Measurements from ENCODE around the gene FBRSL1. TPM values are rescaled to one million over a fixed set of nuclear protein-coding genes. Genes with fewer than 3 reads are reported as not detected.

Gene FBRSL1
- total RNA-seq, 3 donors from 2014 or later, result 3.5 to 9.8 (median 7.2) TPM

DNA sequence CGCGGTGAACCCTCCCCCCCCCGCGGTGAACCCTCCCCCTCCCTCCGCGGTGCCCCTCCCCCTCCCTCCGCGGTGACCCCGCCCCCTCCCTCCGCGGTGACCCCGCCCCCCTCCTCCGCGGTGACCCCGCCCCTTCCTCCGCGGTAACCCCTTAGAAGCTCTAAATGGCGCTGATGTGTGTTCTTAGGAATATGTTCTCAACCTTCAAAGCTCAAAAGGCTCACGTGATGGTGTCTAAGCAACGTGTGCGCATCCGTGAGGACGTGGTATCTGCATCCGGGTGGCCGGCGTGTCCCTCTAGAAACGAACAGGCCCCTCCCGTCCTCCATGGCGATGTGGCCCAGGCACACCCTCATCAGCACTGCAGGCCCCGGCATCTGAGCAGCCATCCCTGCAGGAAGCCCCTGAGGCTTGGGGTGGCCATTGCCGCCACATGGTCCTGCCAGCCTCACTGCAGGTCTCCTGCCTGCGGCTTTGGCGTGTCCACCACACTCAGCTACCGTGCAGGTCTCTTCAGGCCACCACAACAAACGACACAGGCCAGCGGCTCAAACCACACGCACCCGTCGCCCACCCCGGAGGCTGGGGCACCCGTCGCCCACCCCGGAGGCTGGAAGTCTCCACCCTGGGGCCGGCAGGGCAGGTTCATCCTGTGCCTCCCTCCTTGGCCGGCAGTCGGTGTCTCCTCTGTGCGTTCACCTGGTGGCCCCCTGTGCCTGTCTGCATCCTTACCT, 14.5 kb upstream of the FBRSL1 start:
- Histone ChIP-seq H3K27me3 (peaks cover 0 to 13% of the 10 kb centered on the region in 2 donors), H3K4me1 (no peaks in the 10 kb centered on the region), H3K4me3 (no peak overlapping the region), H3K36me3 (no peaks in the 10 kb centered on the region), H3K9me3 (peaks cover 0 to 5% of the 10 kb centered on the region in 2 donors), H3K27ac (no peak overlapping the region)
- no peak for DNase-seq (ENCODE audit: low spot score in 2 of 2)
- TF ChIP-seq, protein P1, sequence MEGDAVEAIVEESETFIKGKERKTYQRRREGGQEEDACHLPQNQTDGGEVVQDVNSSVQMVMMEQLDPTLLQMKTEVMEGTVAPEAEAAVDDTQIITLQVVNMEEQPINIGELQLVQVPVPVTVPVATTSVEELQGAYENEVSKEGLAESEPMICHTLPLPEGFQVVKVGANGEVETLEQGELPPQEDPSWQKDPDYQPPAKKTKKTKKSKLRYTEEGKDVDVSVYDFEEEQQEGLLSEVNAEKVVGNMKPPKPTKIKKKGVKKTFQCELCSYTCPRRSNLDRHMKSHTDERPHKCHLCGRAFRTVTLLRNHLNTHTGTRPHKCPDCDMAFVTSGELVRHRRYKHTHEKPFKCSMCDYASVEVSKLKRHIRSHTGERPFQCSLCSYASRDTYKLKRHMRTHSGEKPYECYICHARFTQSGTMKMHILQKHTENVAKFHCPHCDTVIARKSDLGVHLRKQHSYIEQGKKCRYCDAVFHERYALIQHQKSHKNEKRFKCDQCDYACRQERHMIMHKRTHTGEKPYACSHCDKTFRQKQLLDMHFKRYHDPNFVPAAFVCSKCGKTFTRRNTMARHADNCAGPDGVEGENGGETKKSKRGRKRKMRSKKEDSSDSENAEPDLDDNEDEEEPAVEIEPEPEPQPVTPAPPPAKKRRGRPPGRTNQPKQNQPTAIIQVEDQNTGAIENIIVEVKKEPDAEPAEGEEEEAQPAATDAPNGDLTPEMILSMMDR (IDR thresholded peaks at IDR 0.05), result no peak
- no peak for TF ChIP-seq POLR2A (IDR thresholded peaks at IDR 0.05)
- TF ChIP-seq POLR2AphosphoS5 (IDR thresholded peaks at IDR 0.05), result no peak
- intact Hi-C loops (cut with DNase I; ENCODE audit: low total_unique reads), result no loop called here

DNA sequence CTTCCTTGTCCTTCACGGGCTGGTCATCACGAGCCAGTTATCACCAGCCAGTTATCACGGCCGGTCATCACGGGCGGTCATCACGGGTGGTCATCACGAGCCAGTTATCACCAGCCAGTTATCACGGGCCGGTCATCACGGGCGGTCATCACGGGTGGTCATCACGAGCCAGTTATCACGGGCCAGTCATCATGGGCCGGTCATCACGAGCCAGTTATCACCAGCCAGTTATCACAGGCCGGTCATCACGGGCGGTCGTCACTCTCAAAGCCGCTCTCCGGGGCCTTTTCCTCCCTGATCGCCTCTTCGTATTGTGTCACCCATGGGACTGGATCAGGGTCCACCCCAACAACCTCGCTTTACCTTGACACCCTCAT, 13.9 kb upstream of the FBRSL1 start:
- Histone ChIP-seq H3K4me1 (no peaks in the 10 kb centered on the region), H3K27me3 (peaks cover 0 to 18% of the 10 kb centered on the region in 2 donors), H3K36me3 (no peaks in the 10 kb centered on the region), H3K4me3 (no peak overlapping the region), H3K9me3 (peaks cover 0 to 5% of the 10 kb centered on the region in 2 donors), H3K27ac (no peak overlapping the region)
- TF ChIP-seq POLR2AphosphoS5 (IDR thresholded peaks at IDR 0.05), result no peak
- no peak for TF ChIP-seq POLR2A (IDR thresholded peaks at IDR 0.05)
- TF ChIP-seq, protein P1 (IDR thresholded peaks at IDR 0.05), result no peak
- no peak for DNase-seq (ENCODE audit: low spot score in 2 of 2)
- intact Hi-C loops (cut with DNase I; ENCODE audit: low total_unique reads), result no loop called here

DNA sequence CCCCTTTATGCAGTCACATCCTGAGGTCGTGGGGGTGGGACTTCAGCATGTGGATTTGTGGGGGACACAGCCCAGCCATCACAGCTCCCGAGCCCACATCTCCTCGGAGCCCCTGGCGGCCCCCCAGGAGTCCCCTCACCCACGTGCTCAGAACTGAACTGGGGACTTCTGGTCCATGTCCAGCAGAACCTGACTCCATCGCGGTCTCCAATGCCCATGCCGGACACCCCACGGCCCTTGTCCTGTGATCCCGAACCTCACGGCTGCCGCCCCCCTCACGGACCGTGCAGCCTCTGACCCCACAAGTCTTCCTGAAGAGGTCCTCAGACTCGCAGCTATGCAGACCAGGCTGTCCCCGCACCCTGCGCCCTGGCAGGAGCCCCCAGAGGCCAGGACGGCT, 13.5 kb upstream of the FBRSL1 start:
- TF ChIP-seq, protein P1 (IDR thresholded peaks at IDR 0.05), result no peak
- TF ChIP-seq POLR2AphosphoS5 (IDR thresholded peaks at IDR 0.05) (no peak), POLR2A (IDR thresholded peaks at IDR 0.05) (no peak)
- Histone ChIP-seq H3K9me3 (peaks cover 0 to 5% of the 10 kb centered on the region in 2 donors), H3K4me1 (no peaks in the 10 kb centered on the region), H3K27me3 (peaks cover 0 to 21% of the 10 kb centered on the region in 2 donors), H3K36me3 (no peaks in the 10 kb centered on the region), H3K4me3 (no peak overlapping the region), H3K27ac (no peak overlapping the region)
- DNase-seq (ENCODE audit: low spot score in 2 of 2), result no peak
- intact Hi-C loops (cut with DNase I; ENCODE audit: low total_unique reads), result no loop called here

DNA sequence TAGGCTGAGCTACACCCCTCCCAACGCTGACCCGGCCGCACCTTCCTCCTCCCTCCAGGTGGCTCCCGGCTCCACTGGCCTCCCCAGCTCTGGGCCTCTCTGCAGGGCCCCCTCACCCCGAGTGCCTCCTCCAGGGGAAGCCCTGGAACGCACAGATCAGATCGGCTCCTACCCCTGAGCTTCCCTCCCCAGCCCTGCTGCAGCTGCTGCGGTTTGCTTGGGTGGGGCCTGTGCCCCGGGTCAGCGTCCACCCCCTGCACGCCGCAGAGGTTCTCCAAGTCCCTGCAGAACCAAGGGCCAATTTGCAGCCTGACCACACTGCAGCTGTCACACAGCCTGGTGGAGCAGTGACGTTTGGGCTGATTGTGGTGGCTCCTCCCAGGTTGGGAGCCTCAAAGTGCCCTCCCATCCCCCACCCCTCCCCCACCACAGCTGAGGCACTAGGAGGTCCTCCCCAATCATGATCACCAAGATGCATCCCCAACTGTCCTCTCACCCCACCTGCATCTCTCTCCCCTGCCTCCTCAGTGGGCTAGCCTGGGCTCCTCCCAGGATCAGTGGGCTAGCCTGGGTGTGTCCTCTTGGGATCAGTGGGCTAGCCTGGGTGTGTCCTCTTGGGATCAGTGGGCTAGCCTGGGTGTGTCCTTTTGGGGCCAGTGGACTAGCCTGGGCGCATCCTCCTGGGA, 12.8 kb upstream of the FBRSL1 start:
- H3K9me3 ChIP-seq, result peaks cover 0 to 5% of the 10 kb centered on the region in 2 donors
- H3K4me1 ChIP-seq, result no peaks in the 10 kb centered on the region
- DNase-seq (ENCODE audit: low spot score in 2 of 2), result no peak
- H3K4me3 ChIP-seq, result no peak overlapping the region
- TF ChIP-seq POLR2A (IDR thresholded peaks at IDR 0.05) (no peak), POLR2AphosphoS5 (IDR thresholded peaks at IDR 0.05) (no peak)
- TF ChIP-seq, protein P1 (IDR thresholded peaks at IDR 0.05), result no peak
- intact Hi-C loops (cut with DNase I; ENCODE audit: low total_unique reads), result no loop called here
- peaks cover 0 to 28% of the 10 kb centered on the region in 2 donors for H3K27me3 ChIP-seq
- H3K27ac ChIP-seq, result no peak overlapping the region
- H3K36me3 ChIP-seq, result no peaks in the 10 kb centered on the region

All from breast epithelium (tissue), 4 donors.